ENCODE results near the gene HPS1. TPM values are rescaled to one million over a fixed set of nuclear protein-coding genes. Genes with fewer than 3 reads are reported as not detected.

Gene HPS1
- total and polyA plus RNA-seq, 2 of the 8 experiments (the other 6 are each of a cell fraction or from before 2014, with no cell fraction given) = 38.7 to 61.7 TPM

DNA sequence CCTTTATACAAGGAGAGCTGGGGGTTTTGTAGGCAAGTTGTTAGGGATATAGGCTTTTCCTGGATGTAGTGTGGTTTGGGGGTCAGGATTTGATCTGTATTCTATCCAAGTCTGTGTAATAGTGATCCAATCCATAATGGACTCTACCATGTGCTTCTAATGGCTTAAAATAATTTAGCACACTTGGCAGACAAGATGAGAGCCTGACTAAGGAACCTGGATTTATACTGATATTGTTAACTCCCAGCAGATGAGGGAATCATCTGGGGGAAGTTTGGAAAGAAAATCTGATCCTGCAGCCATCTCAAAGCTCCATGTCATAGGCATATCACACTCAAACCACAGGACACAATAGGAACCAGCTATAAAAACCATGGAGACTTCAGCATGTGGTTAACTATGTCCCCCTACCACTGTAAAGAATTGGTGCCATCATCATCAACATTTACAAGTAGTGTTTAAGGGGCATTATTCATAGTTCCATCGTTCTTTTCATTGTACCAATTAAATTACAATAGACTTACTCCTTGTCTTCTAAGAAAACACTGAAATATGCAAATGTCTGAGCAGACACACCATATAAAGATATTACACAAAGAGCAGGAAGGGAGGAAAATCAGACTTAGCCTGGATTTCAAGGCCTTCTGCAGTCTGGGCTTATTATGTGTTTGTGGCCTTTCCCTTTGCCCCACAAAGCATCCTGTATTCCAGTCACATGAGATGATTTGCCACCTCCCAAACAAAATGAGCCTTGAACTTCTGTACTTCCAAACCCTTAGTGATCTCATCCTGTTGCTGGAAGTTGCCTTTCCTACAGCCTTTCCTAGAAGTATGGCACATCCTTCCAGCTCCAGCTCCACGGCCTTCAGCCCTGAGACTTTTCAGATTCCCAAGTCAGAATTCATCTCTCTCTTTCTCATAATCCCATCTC is 22.5 kb upstream of the HPS1 start:
- FAIRE-seq = no peak
- CTCF ChIA-PET (ENCODE audit: partially characterized antibody) = interaction anchor here (0.7 to 3.5 kb wide), 10 partner anchors 20 to 703 kb away, joined by 3 to 24 read pairs (median 4); no protein-coding TSS in a partner anchor
- WGBS, 2 experiments (ENCODE audit: extremely low coverage in 1 of 2, insufficient coverage in 1 of 2, insufficient read length in 1 of 2, insufficient replicate concordance in 2 of 2, low coverage in 1 of 2, low lambda C conversion rate in 2 of 2, missing lambda C conversion rate in 1 of 2) = 89% methylated on average over 2 of the region's 2 CpGs; no CpG with 5 or more reads in 1 of the 2 experiments

More for the DNA sequence above, 22.5 kb upstream of the HPS1 start:
- Histone ChIP-seq H2AK5ac (ENCODE audit: low read depth, low read length) (no peak overlapping the region), H2BK5ac (ENCODE audit: low read depth, low read length) (no peak overlapping the region), H2BK20ac (ENCODE audit: low read length) (no peak overlapping the region), H4K20me1 (replicated peaks in 1 of 2; ENCODE audit: control insufficient read depth in 1 of 2, insufficient read depth in 2 of 2, low read length in 2 of 2) (no peaks in the 10 kb centered on the region), H4K91ac (replicated peaks; ENCODE audit: insufficient read length, low read length) (no peak overlapping the region), H3K27me3 (replicated peaks in 1 of 4; ENCODE audit: control insufficient read depth in 3 of 4, extremely low read depth in 1 of 4, insufficient read depth in 3 of 4, low read length in 3 of 4) (peaks cover 0 to 4% (median 1%) of the 10 kb centered on the region in 4 experiments; a peak in 2 of 7 replicates), H2BK15ac (ENCODE audit: low read length) (no peak overlapping the region), H2AFZ (ENCODE audit: low read length) (no peak overlapping the region), H3K18ac (ENCODE audit: extremely low read depth, low read length) (no peak overlapping the region), H4K8ac (ENCODE audit: extremely low read depth, insufficient read depth, low read length) (no peak overlapping the region), H3K36me3 (ENCODE audit: control insufficient read depth in 2 of 4, insufficient read depth in 4 of 4, low read length in 3 of 4) (no peaks in the 10 kb centered on the region), H3K79me2 (ENCODE audit: control insufficient read depth in 1 of 2, insufficient read depth in 2 of 2, low read length in 2 of 2) (no peaks in the 10 kb centered on the region), H3K9me3 (ENCODE audit: insufficient read depth in 2 of 2, low read depth in 1 of 2, low read length in 1 of 2) (no peaks in the 10 kb centered on the region), H3K9ac (replicated peaks in 1 of 4; ENCODE audit: extremely low read depth in 1 of 4, low read depth in 3 of 4, low read length in 3 of 4) (no peak overlapping the region), H3K23me2 (ENCODE audit: low read depth, low read length) (no peaks in the 10 kb centered on the region), H3K79me1 (ENCODE audit: low read depth, low read length) (no peaks in the 10 kb centered on the region), H3K14ac (ENCODE audit: insufficient read length) (no peak overlapping the region), H3K4me1 (replicated peaks in 1 of 4; ENCODE audit: control insufficient read depth in 3 of 4, insufficient read depth in 4 of 4, low read length in 3 of 4) (peaks cover 0 to 13% (median 2%) of the 10 kb centered on the region in 4 experiments; a peak in 4 of 7 replicates), H2BK12ac (ENCODE audit: low read depth, low read length) (no peak overlapping the region), H3K23ac (ENCODE audit: insufficient read length) (no peak overlapping the region), H3K56ac (replicated peaks; ENCODE audit: insufficient read length, low read depth, low read length) (no peak overlapping the region), H3K4me2 (ENCODE audit: insufficient read depth in 1 of 2, low read depth in 2 of 2, low read length in 2 of 2) (no peak overlapping the region), H2BK120ac (replicated peaks; ENCODE audit: low read depth, low read length) (no peak overlapping the region), H3K4ac (replicated peaks; ENCODE audit: insufficient read length, low read depth, low read length) (no peak overlapping the region), H4K5ac (ENCODE audit: insufficient read length, low read depth, low read length) (no peak overlapping the region), H3K27ac (ENCODE audit: low read depth, low read length) (no peak overlapping the region), H3K4me3 (ENCODE audit: extremely low read depth in 1 of 4, insufficient read depth in 2 of 4, low read depth in 3 of 4, low read length in 4 of 4) (no peak overlapping the region)
- DNase-seq (ENCODE audit: low read depth in 1 of 2, low spot score in 2 of 2) = no peak
- TF ChIP-seq JUND (IDR thresholded peaks at IDR 0.05; ENCODE audit: low read length) (no peak), RXRA (IDR thresholded peaks at IDR 0.05; ENCODE audit: insufficient read depth, low read depth, low read length) (no peak), POLR2A (IDR thresholded peaks at IDR 0.05; ENCODE audit: control extremely low read depth in 1 of 2, low read depth in 2 of 2, low read length in 2 of 2) (no peak), SUZ12 (IDR thresholded peaks at IDR 0.05; ENCODE audit: low read length) (no peak), MAFK (IDR thresholded peaks at IDR 0.05; ENCODE audit: low read depth, low read length) (no peak), CHD1 (IDR thresholded peaks at IDR 0.05; ENCODE audit: low read depth, low read length) (no peak), SRF (IDR thresholded peaks at IDR 0.05; ENCODE audit: low read depth, low read length) (no peak), HDAC2 (IDR thresholded peaks at IDR 0.05; ENCODE audit: borderline replicate concordance in 1 of 2, low read depth in 2 of 2, low read length in 2 of 2) (no peak)
- TF ChIP-seq, protein P1, sequence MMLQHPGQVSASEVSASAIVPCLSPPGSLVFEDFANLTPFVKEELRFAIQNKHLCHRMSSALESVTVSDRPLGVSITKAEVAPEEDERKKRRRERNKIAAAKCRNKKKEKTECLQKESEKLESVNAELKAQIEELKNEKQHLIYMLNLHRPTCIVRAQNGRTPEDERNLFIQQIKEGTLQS (IDR thresholded peaks at IDR 0.05; ENCODE audit: insufficient read depth, low read depth, low read length) = no peak
- POLR2A ChIA-PET (ENCODE audit: partially characterized antibody) = no interaction called here

Data from H1 (cell line).